ENCODE results near the gene UTF1.

Gene UTF1, protein sequence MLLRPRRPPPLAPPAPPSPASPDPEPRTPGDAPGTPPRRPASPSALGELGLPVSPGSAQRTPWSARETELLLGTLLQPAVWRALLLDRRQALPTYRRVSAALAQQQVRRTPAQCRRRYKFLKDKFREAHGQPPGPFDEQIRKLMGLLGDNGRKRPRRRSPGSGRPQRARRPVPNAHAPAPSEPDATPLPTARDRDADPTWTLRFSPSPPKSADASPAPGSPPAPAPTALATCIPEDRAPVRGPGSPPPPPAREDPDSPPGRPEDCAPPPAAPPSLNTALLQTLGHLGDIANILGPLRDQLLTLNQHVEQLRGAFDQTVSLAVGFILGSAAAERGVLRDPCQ

GRCh38 chr10:133230044-133230361 lies at the start of gene UTF1:
Gene UTF1 (plus strand): TSS chr10:133230217. CDS start chr10:133230289, 72 bp downstream.
- in situ Hi-C loops (cut with HindIII; ENCODE audit: low pct_ligation_motif_present, low pct_unique_long_range_greater_than_20kb, low sequenced_read_pairs), result no loop called here
- DNase-seq, result no peak

DNA sequence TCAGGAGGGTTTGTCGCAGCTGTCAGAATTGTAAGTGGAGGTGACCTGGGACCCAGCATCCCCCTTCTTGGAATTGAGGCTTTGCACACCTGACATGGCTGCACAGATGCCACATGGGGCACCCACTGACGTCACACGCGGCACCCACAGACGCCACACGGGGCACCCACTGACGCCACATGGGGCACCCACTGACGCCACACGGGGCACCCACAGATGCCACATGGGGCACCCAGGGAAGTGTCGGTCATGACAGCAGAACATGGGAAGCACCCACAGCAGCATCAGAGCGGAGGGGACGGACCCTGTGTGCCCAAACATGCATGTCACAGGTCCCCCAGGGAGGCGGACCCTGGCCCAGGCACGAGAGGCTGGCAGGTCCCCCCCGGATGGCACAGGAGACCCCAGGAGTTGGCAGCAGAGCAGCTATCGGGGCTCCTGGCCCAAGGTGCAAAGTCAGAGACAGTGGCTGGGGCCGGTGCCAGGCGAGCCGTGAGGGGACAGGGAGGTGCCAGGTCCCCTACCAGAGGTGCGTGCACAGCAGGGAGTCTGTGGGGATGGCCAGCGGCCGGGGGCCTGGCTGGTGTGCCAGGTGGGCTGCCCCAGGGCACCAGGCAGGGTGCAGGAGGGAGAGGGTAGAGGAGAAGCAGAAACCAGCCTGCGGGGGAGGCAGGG lies 48.9 kb upstream of the UTF1 start:
- DNase-seq, result no peak
- in situ Hi-C loops (cut with HindIII; ENCODE audit: low pct_ligation_motif_present, low pct_unique_long_range_greater_than_20kb, low sequenced_read_pairs), result no loop called here

DNA sequence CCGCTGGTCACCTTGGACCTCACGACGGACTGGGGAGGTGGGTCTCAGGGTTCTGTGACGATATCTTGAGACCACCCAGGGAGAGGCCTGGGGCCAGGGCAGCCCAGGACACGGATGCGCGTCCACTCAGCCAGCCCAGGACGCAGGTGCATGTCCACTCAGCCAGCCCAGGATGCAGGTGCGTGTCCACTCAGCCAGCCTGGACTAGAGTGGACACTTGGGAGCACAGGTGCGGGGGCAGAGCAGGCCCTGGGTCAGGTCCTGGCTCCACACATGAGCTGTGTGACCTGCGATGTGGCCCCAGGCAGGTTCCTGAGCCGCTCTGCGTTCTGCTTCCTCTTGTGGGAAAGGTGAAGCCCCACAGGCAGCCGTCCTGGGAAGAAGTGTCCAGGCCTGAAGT lies 47.8 kb upstream of the UTF1 start:
- in situ Hi-C loops (cut with HindIII; ENCODE audit: low pct_ligation_motif_present, low pct_unique_long_range_greater_than_20kb, low sequenced_read_pairs), result no loop called here

DNA sequence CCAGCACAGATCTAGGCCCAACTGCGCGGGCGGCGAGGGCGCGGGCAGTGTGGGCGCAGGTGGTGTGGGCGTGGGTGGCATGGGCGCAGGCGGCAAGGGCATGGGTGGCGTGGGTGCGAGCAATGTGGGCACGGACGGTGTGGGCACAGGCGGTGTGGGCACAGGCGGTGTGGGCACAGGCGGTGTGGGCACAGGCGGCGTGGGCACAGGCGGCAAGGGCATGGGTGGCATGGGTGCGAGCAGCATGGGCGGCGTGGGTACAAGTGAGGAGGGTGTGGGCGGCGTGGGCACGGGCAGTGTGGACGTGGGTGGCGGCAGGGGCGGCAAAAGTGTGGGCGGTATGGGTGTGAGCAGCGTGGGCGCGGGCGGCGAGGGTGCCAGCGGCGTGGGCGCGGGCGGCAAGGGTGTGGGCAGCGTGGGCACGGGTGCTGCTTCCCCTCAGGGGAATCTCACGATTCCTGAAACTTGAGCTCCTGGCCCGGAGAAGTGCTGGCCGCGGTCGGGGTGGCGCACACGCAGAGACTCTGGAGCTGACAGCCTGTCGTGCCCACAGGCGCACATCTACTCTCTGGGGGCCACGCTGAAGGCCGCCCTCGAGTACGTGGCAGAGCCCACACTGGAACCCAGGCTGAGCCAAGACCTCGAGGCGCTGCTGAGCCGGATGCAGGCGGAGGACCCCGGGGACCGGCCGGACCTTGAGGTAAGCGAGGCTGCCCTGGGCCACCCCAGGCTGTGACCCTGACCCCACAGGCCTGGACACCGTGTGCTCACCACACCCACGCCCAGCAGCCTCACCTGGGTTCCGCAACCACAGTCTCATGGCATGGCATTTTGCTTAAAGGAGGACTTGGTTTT lies 47.0 kb upstream of the UTF1 start:
- no peak for DNase-seq
- in situ Hi-C loops (cut with HindIII; ENCODE audit: low pct_ligation_motif_present, low pct_unique_long_range_greater_than_20kb, low sequenced_read_pairs), result no loop called here

More for the DNA sequence above, 47.8 kb upstream of the UTF1 start:
- no peak for DNase-seq

DNA sequence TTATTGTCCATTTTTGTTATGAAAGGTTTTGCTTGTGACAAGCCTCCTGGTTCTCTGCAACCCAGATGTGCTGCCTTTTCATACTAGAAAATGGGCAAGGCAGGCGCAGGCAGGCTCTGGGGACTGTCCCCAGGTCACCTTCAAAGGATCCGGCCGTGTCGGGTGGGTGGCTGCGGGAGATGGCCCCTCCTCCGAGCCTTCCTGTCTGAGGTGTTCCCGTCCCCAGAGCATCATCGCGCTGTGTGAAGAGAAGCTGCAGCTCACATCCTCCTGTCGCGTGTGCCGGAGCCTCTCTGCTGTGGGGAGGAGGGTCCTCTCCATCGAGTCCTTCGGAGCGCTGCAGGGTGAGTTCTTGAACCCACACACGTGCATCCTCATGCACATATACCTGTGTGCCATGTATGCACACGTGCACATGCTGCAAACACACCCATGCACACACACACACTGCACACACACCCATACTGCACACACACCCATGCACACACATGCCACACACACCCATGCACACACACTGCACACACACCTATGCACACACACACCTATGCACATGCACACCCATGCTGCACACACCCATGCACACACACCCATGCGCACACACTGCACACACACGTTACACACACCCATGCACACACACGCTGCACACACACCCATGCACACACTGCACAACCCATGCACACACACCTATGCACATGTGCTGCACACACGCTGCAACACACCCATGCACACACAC lies 46.2 kb upstream of the UTF1 start:
- in situ Hi-C loops (cut with HindIII; ENCODE audit: low pct_ligation_motif_present, low pct_unique_long_range_greater_than_20kb, low sequenced_read_pairs), result no loop called here
- no peak for DNase-seq

DNA sequence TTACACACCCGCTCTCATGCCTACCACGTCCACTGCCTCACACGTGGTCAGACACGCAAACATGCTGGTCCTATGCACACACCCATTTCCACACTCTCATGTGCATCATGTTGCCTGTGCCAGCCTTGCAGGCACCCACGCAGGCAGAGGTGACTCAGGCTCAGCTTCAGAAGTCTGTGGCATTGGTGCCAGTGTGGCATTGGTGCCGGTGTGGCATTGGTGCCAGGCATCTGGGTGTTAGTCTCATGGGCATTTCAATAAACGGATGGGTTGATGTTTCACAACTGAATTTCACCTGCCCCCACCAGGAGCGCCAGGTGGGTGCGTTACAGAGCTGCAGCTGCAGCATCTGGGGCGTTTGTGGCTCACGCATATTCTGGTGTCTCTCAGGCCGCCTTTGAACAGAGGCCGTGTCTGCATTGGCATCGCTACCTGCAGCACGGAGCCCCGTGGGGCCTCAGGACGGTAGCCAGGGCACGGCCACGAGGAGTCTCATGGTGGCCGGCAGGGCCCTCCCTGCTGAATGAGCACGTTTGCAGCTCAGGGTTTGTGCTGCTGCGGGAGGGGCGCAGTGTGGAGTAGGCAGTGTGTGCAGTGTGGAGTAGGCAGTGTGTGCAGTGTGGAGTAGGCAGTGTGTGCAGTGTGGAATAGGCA lies 45.3 kb upstream of the UTF1 start:
- in situ Hi-C loops (cut with HindIII; ENCODE audit: low pct_ligation_motif_present, low pct_unique_long_range_greater_than_20kb, low sequenced_read_pairs), result no loop called here
- DNase-seq, result no peak

DNA sequence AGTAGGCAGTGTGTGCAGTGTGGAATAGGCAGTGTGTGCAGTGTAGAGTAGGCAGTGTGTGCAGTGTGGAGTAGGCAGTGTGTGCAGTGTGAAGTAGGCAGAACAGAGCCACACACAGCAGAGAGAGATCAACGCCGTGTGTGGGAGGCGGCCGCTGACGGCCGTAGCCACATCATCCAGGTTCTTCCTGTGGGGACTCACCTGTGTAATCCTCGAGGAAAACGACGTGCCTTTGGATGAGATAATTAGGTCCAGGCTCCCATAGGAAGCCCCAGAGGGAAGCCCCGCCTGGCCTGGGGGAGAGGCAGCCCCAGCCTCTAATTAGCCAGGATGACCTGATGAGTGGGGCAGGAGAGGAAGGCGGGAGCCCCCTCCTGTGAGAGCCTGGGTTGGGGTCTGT lies 44.6 kb upstream of the UTF1 start:
- in situ Hi-C loops (cut with HindIII; ENCODE audit: low pct_ligation_motif_present, low pct_unique_long_range_greater_than_20kb, low sequenced_read_pairs), result no loop called here
- DNase-seq, result no peak

- no peak for DNase-seq
- in situ Hi-C loops (cut with HindIII; ENCODE audit: low pct_ligation_motif_present, low pct_unique_long_range_greater_than_20kb, low sequenced_read_pairs), result no loop called here
Measured at GRCh38 chr10:133185916-133186315, 44.1 kb upstream of the UTF1 start.

- no peak for DNase-seq
- in situ Hi-C loops (cut with HindIII; ENCODE audit: low pct_ligation_motif_present, low pct_unique_long_range_greater_than_20kb, low sequenced_read_pairs), result no loop called here
Measured at GRCh38 chr10:133186416-133187090, 43.5 kb upstream of the UTF1 start.

- DNase-seq, result no peak
- in situ Hi-C loops (cut with HindIII; ENCODE audit: low pct_ligation_motif_present, low pct_unique_long_range_greater_than_20kb, low sequenced_read_pairs), result no loop called here
Measured at GRCh38 chr10:133187091-133187905, 42.7 kb upstream of the UTF1 start.

GRCh38 chr10:133187906-133188681 lies 41.9 kb upstream of the UTF1 start:
- in situ Hi-C loops (cut with HindIII; ENCODE audit: low pct_ligation_motif_present, low pct_unique_long_range_greater_than_20kb, low sequenced_read_pairs), result no loop called here
- no peak for DNase-seq

- no peak for DNase-seq
- in situ Hi-C loops (cut with HindIII; ENCODE audit: low pct_ligation_motif_present, low pct_unique_long_range_greater_than_20kb, low sequenced_read_pairs), result no loop called here
Measured at GRCh38 chr10:133189256-133189655, 40.8 kb upstream of the UTF1 start.

DNA sequence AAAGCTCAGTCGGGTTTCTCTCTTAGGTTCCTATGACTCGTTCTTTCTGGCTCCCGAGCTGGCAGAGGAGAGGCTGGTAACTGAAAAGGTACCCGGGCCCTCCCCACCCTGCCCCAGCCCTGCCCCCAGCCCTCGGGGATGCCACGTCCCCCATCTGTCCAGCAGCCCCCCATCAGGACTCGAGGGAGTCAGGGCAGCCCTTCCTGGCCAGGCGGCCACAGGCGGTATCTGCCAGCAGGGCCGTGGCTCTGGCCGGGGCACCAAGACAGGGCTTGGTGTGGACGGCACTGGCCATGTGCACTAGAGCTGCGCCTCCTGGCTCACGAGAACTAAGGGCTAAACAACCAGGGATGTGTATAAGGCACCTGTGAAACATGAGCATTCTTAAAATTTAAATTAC lies 40.3 kb upstream of the UTF1 start:
- in situ Hi-C loops (cut with HindIII; ENCODE audit: low pct_ligation_motif_present, low pct_unique_long_range_greater_than_20kb, low sequenced_read_pairs), result no loop called here
- no peak for DNase-seq

DNA sequence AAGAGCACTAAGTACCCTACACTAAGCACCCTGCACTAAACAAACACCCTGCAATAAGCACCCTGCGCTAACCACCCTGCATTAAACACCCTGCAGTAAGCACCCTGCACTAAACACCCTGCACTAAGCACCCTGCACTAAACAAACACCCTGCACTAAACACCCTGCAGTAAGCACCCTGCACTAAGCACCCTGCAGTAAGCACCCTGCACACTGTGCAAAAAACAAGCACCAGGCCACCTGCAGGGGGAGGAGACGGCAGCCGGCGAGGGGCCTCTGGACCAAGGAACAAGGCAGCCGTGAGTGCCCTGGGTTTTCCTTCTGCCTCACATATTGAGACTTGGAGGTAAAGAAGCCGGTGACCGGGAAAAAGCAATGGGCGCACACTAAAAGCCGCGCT lies 39.8 kb upstream of the UTF1 start:
- in situ Hi-C loops (cut with HindIII; ENCODE audit: low pct_ligation_motif_present, low pct_unique_long_range_greater_than_20kb, low sequenced_read_pairs), result no loop called here
- DNase-seq, result no peak

- no peak for DNase-seq
- in situ Hi-C loops (cut with HindIII; ENCODE audit: low pct_ligation_motif_present, low pct_unique_long_range_greater_than_20kb, low sequenced_read_pairs), result no loop called here
Measured at GRCh38 chr10:133191651-133192050, 38.4 kb upstream of the UTF1 start.

- no peak for DNase-seq
- in situ Hi-C loops (cut with HindIII; ENCODE audit: low pct_ligation_motif_present, low pct_unique_long_range_greater_than_20kb, low sequenced_read_pairs), result no loop called here
Measured at GRCh38 chr10:133194151-133194550, 35.9 kb upstream of the UTF1 start.
